ENCODE results near the gene CHRNA3.

Gene CHRNA3

DNA sequence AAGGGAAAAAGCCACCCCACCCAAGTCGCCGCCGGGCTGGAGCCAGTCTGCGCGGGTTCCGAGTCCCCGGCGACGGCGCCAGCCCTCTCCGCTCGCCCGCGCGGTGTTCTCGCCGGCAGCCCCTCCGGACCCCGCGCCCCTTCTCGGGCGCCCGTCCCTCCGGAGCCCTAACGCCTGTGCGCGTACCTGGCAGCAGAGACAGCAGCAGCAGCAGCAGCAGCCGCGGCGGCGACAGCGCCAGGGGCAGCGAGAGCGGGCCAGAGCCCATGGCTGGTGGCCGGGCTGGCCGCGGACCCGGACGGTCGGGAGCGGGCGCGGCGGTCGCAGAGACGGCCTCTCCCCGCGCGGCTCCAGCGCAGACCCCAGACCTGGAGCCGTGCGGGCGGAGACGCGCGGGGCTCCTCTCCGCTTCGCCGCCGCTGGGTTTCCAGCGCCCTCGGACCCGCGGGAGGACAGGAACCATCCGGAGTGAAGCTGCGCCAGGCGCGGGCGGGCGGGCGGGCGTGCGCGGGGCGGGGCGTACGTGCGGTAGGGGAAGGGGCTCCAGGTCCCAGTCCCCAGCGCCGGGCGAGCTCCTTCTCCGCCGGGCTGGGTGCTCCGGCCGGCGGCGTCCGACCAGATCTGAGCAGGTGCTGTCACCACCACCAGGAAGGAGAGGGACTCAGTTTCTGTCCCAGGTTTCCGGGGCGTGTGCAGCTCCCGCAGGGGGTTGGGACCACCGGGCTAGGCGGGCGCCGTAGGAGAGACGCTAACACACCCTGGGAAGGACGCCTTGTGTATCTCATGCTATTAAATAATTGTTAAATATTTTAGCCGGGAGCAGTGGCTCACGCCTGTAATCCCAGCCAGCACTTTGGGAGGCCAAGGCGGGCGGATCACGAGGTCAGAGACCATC lies at the start of gene CHRNA3:
CHRNA3 (minus strand) TSS at position 470 of the 895 bp plus-strand sequence; CDS start at position 268, 202 bp downstream.
- DNase-seq (ENCODE audit: low read depth in 2 of 2) = no peak

GRCh38 chr15:78668987-78669386 lies 48.2 kb upstream of the CHRNA3 start:
- no peak for DNase-seq (ENCODE audit: low read depth in 2 of 2)

- no peak for DNase-seq (ENCODE audit: low read depth in 2 of 2)
These were observed 46.9 kb upstream of the CHRNA3 start for GRCh38 chr15:78667578-78668236.

DNA sequence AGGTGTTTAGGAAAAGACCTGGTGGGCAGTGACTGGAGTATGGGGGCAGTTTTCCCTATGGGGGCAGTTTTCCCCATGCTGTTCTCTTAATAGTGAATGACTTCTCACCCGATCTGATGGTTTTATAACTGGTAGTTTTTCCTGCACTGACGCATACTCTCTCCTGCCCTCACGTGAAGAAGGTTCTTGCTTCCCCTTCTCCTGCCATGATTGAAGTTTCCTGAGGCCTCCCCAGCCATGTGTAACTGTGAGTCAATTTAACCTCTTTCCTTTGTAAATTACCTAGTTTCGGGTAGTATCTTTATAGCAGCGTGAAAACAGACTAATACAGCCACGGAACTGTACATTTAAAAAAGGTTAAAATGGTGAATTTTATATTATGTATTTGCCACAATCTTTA lies 45.2 kb upstream of the CHRNA3 start:
- no peak for DNase-seq (ENCODE audit: low read depth in 2 of 2)

DNA sequence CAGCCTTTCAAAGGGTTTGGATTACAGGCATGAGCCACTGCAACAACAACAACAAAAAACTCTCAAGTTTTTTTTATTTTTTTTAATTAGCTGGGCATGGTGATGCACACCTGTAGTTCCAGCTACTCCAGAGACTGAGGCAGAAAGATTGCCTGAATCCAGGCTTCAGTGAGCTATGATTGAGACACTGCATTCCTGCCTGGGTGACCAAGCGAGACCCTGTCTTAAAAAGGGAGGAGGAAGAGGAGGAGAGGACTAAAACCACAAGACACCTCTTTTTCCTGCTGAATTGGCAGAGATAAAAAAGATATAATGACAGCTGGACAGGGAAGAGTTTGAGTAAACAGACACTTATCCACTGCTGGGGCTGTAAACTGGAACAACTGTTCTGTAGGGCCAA lies 42.9 kb upstream of the CHRNA3 start:
- no peak for DNase-seq (ENCODE audit: low read depth in 2 of 2)

GRCh38 chr15:78662028-78662427 lies 41.2 kb upstream of the CHRNA3 start:
- DNase-seq (ENCODE audit: low read depth in 2 of 2) = no peak

DNA sequence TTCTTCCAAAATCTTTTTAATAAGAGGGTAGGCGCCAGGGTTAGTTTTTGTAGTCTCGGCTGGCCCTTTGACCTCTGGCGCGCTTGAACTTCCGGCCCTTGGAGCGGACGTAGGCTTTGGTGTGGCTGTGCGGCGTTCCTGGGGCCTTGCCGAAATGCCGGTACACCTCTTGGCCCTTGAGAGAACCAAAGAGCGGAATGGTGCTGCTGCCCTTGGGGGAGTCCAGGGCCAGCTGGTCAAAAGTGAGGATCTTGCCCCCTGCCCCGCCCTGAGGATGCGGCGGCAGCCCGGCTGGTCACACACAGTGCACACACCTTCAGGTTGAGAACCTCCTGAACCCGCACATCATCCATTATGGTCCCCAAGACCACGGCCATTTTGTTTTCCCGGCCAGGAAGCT lies 40.2 kb upstream of the CHRNA3 start:
- DNase-seq (ENCODE audit: low read depth in 2 of 2) = no peak

DNA sequence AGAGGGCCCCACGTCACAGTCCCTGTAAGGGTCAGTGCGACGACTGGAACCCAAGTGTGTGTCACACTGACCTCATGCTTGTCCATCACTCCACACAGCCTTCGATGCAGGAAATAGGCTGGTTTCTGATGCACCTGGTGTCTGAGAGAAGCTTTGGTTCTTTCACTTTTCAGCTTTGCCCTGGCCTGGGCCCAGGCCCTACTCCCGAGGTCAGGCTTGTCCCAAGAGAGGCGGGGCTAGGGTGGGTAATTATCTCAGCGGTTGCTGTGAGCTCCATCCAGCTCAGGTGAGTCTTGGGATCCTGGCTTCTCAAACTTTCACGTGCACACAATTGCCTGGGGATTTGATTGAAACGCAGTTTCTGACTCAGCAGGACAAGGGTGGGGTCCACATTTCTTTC lies 39.8 kb upstream of the CHRNA3 start:
- DNase-seq (ENCODE audit: low read depth in 2 of 2) = no peak

GRCh38 chr15:78658823-78659222 lies 38.0 kb upstream of the CHRNA3 start:
- DNase-seq (ENCODE audit: low read depth in 2 of 2) = no peak

DNA sequence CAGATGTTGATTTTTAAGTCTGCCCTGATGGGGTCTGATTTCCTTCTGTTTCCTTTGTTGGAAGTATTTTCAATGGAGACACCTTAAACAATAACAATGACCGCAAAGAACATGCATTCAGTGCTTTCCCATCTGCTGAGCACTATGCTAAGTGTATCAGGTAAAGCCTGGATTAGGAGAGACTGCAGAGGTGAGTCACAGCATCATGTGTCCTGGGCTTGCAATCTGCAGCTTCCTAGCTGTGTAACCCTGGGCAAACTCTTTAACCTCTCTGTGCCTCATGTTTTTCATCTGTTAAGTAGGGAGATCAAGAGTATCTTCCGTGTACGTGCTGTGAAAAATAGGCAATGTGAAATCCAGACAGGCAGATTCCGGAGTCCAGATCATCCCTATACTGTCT lies 33.5 kb upstream of the CHRNA3 start:
- no peak for DNase-seq (ENCODE audit: low read depth in 2 of 2)

- no peak for DNase-seq (ENCODE audit: low read depth in 2 of 2)
These were observed 31.3 kb upstream of the CHRNA3 start for GRCh38 chr15:78651930-78652615.

DNA sequence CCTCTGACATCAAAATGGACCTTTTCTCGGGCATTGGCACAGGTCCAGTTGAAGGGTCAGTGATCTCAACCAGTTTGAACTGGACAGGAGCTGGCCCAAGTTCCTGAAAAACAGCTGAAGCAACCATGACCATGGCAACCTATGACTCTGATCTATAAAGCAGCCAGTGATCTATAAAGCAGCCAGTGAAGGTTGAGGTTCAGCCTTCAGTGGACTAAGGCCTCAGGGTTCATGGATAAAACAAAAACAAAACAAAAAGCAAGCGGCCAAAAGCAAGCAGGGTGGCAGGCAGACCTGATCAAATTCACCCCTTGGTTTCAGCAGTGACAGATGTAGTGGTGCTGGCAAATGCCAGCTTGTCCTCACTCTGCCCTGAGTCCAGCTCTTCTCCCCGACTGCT lies 30.2 kb upstream of the CHRNA3 start:
- no peak for DNase-seq (ENCODE audit: low read depth in 2 of 2)

DNA sequence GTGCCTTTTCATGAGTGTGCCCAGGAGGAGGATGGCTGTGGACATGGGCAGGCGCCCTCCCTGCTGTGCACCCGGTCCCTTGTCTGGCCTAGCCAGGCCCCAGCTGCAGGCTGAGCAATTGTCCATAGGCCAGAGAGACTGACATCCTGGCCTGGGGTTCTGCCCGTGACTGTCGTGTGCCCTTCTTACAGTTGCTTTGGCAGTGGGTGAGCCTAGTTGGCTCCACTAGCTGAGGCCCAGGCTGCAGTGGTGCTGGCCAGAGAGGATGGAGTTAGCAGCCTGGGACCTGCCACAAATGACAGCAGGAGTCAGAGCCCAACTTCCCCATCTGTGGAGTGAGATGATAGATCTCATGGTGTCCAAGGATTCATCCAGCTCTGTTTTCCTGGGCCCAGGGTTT lies 29.2 kb upstream of the CHRNA3 start:
- DNase-seq (ENCODE audit: low read depth in 2 of 2) = no peak

- DNase-seq (ENCODE audit: low read depth in 2 of 2) = no peak
These were observed 24.2 kb upstream of the CHRNA3 start for GRCh38 chr15:78645009-78645408.

GRCh38 chr15:78642331-78642730 lies 21.5 kb upstream of the CHRNA3 start:
- DNase-seq (ENCODE audit: low read depth in 2 of 2) = no peak

GRCh38 chr15:78641749-78642275 lies 21.0 kb upstream of the CHRNA3 start:
- no peak for DNase-seq (ENCODE audit: low read depth in 2 of 2)

GRCh38 chr15:78641102-78641748 lies 20.4 kb upstream of the CHRNA3 start, which contains the start of gene CHRNB4:
Gene CHRNB4, minus strand, starts transcription at chr15:78641210. Its CDS starts 77 bp downstream, at chr15:78641133.
- no peak for DNase-seq (ENCODE audit: low read depth in 2 of 2)

DNA sequence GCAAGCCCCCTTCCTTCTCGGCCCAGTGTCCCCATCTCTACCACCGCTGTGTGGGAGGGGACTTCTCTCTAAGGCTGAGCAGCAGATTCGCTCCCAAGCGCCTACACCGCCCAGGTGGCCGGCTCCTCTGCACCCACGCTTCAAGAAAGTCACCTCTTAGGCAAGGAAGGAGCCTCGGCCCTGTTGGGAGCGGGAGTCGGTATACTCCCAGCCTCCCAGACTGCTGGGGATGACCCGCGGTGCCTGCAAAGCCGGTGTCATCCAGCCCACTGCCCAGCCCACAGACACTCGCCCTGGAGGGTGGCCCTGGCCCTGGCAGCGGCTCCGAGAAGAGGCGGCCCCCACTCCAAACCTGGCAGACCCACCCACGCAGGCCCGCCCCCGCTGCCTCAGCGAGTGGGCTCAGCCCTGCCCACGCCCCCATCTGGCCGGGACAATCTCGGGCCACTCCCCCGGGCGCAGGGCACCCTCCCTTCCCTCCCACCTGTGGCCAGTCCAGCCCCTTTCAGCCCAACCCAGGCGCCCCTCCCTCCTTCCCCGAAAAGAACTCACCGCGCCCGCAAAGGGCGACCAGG lies 19.8 kb upstream of the CHRNA3 start:
- no peak for DNase-seq (ENCODE audit: low read depth in 2 of 2)

GRCh38 chr15:78638658-78639314 lies 18.0 kb upstream of the CHRNA3 start:
- DNase-seq (ENCODE audit: low read depth in 2 of 2) = no peak

DNA sequence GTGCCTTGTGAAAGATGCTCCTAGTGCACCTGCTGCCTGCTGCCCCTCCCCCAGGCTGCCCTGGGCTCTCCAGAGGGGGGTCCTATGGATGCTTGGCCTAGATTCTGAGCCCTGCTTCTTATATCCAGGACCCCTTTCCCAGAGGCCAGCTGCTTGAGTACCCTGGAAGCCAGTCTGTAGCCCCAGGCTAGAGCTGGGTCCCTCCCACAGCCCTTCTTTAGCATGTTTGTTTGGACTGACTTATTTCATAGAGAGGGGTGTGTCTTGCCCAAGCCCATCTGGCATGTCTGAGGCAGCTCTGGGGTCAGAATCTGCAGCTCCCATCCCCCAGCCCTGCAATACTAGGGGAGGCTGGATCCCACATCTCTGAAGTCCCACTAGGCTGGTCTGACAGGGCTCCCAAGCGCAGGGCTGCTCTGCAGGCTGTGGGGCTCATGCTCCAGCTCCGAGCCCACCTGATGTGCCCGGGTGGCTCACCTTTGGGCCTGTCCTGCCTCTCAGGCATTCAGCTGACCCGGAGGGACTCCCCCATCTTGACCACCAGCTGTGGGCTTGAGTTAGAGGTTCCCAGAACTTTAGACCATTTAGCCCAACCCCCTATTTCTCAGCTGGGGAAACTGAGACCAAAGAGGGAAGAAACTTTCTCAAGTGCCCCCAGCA lies 17.1 kb upstream of the CHRNA3 start:
- DNase-seq (ENCODE audit: low read depth in 2 of 2) = no peak
